Measurements from ENCODE around the gene APOL6. TPM values are rescaled to one million over a fixed set of nuclear protein-coding genes. Genes with fewer than 3 reads are reported as not detected.
A peak's percentile ranks its signal among the peaks of the same experiment; 100 is the strongest.

APOL6 gene
- total and polyA plus RNA-seq, 2 donors (not counting 3 experiments of a cell fraction or from before 2014, with no cell fraction given): 0.33 to 3.0 TPM

GRCh38 chr22:35705141-35705540 is 56.9 kb downstream of the APOL6 start:
- no peak overlapping the region for H3K9ac ChIP-seq (replicated peaks; ENCODE audit: extremely low read depth, insufficient read depth, low read length)
- H3K9me1 ChIP-seq (replicated peaks; ENCODE audit: control insufficient read depth, extremely low read depth, insufficient read depth, low read length): no peaks in the 10 kb centered on the region
- dilution Hi-C loops (cut with MboI; ENCODE audit: extremely low pct_ligation_motif_present, low sequenced_read_pairs) (no loop called here), intact Hi-C loops (cut with micrococcal nuclease) (no loop called here)
- peaks cover 0 to 4% of the 10 kb centered on the region in 2 experiments for H3K27me3 ChIP-seq (ENCODE audit: control insufficient read depth in 2 of 2, insufficient read depth in 2 of 2, low read length in 2 of 2)
- ChIA-PET CTCF (interaction anchor here (2.0 kb wide), 1 partner anchor 361 kb away, joined by 6 read pairs; no protein-coding TSS in a partner anchor), POLR2A (no interaction called here)
- H3K4me1 ChIP-seq (ENCODE audit: control insufficient read depth, extremely low read depth, insufficient read depth, low read length): peaks cover 5% of the 10 kb centered on the region
- H3K27ac ChIP-seq (ENCODE audit: insufficient read depth, low read depth, low read length): no peak overlapping the region
- TF ChIP-seq MYC (IDR thresholded peaks at IDR 0.05; ENCODE audit: low read depth, low read length) (no peak), EZH2 (IDR thresholded peaks at IDR 0.05; ENCODE audit: borderline replicate concordance, low read depth, low read length, severe bottlenecking) (no peak), GATA2 (IDR thresholded peaks at IDR 0.05; ENCODE audit: insufficient read depth, insufficient read length, low read depth, low read length) (peak; percentile 56), JUN (IDR thresholded peaks at IDR 0.05; ENCODE audit: borderline replicate concordance, insufficient read depth, insufficient read length, low read depth) (peak; percentile 59), POLR2AphosphoS5 (IDR thresholded peaks at IDR 0.05; ENCODE audit: insufficient read depth, low read depth, low read length) (no peak), FOS (IDR thresholded peaks at IDR 0.05; ENCODE audit: borderline replicate concordance, insufficient read depth, low read length) (peak; percentile 75)
- TF ChIP-seq, protein P1, sequence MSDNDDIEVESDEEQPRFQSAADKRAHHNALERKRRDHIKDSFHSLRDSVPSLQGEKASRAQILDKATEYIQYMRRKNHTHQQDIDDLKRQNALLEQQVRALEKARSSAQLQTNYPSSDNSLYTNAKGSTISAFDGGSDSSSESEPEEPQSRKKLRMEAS (IDR thresholded peaks at IDR 0.05; ENCODE audit: insufficient read depth, insufficient read length): no peak
- TF ChIP-seq, protein P2, sequence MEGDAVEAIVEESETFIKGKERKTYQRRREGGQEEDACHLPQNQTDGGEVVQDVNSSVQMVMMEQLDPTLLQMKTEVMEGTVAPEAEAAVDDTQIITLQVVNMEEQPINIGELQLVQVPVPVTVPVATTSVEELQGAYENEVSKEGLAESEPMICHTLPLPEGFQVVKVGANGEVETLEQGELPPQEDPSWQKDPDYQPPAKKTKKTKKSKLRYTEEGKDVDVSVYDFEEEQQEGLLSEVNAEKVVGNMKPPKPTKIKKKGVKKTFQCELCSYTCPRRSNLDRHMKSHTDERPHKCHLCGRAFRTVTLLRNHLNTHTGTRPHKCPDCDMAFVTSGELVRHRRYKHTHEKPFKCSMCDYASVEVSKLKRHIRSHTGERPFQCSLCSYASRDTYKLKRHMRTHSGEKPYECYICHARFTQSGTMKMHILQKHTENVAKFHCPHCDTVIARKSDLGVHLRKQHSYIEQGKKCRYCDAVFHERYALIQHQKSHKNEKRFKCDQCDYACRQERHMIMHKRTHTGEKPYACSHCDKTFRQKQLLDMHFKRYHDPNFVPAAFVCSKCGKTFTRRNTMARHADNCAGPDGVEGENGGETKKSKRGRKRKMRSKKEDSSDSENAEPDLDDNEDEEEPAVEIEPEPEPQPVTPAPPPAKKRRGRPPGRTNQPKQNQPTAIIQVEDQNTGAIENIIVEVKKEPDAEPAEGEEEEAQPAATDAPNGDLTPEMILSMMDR (IDR thresholded peaks at IDR 0.05; ENCODE audit: extremely low read depth in 1 of 2, insufficient read depth in 1 of 2, low read depth in 1 of 2, low read length in 2 of 2): no peak
- no peak overlapping the region for H2AFZ ChIP-seq (ENCODE audit: low read depth, low read length)
- H3K36me3 ChIP-seq (ENCODE audit: control insufficient read depth in 2 of 2, extremely low read depth in 1 of 2, insufficient read depth in 2 of 2, low read length in 2 of 2): no peaks in the 10 kb centered on the region
- no peaks in the 10 kb centered on the region for H3K9me3 ChIP-seq (replicated peaks; ENCODE audit: control insufficient read depth, insufficient read depth, low read length)
- BruUV-seq (replicated peaks): no TSS peak
- H3K4me3 ChIP-seq (replicated peaks in 1 of 3; ENCODE audit: insufficient read depth in 1 of 3, low read depth in 1 of 3, low read length in 3 of 3): no peak overlapping the region
- FAIRE-seq (peak; percentile 87), DNase-seq (ENCODE audit: low read depth, low spot score) (peak; percentile 69)
- no peak overlapping the region for H3K4me2 ChIP-seq (ENCODE audit: insufficient read depth, low read length)
- no peaks in the 10 kb centered on the region for H4K20me1 ChIP-seq (replicated peaks; ENCODE audit: control insufficient read depth, extremely low read depth, insufficient read depth, low read length)
- H3K79me2 ChIP-seq (ENCODE audit: control insufficient read depth, insufficient read depth, low read length): no peaks in the 10 kb centered on the region
